A549 (cell line): ENCODE results near the gene BANP. TPM values are rescaled to one million over a fixed set of nuclear protein-coding genes. Genes with fewer than 3 reads are reported as not detected.
A peak's percentile ranks its signal among the peaks of the same experiment; 100 is the strongest.

Source experiments
- ATAC-seq, 2 experiments: fragments of 200-7000 bp in 1 of 2; fragments of >200 bp in 1 of 2; cut with Nextera tagmentation in 1 of 2; cut with Tn5 transposase in 1 of 2; 3 replicates each; pipeline versions ENCODE4 v1.8.0 to v1.9.1; 2018 to 2020; ENCODE audit warnings: mild to moderate bottlenecking in 1 of 2, moderate library complexity in 1 of 2
- CTCF ChIA-PET: fragments of 300-600 bp; sonication (Branson Sonifier 250); formaldehyde crosslinking; extraction: SDS; loops from one replicate; lab custom pipeline; 2021; ENCODE audit warnings: antibody characterized with exemption, inconsistent platforms; lab: Yijun Ruan, JAX
- POLR2A ChIA-PET: fragments of 350-600 bp; formaldehyde crosslinking; extraction: SDS; loops from one replicate; lab custom pipeline; 2021; ENCODE audit warnings: antibody characterized with exemption, inconsistent platforms; lab: Yijun Ruan, JAX
- DNase-seq, 2 experiments: peaks; one replicate each; pipeline versions ENCODE4 v3.0.0 to v3.0.0-alpha.2; 2011 to 2016; ENCODE audit warnings: low read depth in 1 of 2, low spot score in 1 of 2
- FAIRE-seq: peaks from 2 replicates; lab custom pipeline; 2011; peaks lifted over from hg19 to GRCh38; lab: Jason Lieb, UNC
- H3K27ac ChIP-seq, 2 experiments: fragments of >200 bp; sonication (Bioruptor Twin); formaldehyde crosslinking; 3 replicates each; pipeline ENCODE4 v1.5.1; 2016 to 2017
- H3K4me1 ChIP-seq: fragments of >200 bp; sonication (Bioruptor Twin); formaldehyde crosslinking; 3 replicates; pipeline ENCODE4 v1.6.1; 2016
- H3K4me2 ChIP-seq: fragments of >200 bp; sonication (Bioruptor Twin); formaldehyde crosslinking; 3 replicates; pipeline ENCODE4 v1.6.1; 2016
- H3K4me3 ChIP-seq: fragments of >200 bp; sonication (Bioruptor Twin); formaldehyde crosslinking; 3 replicates; pipeline ENCODE4 v1.5.1; 2016
- H3K9me3 ChIP-seq: fragments of >200 bp; sonication (Bioruptor Twin); formaldehyde crosslinking; 3 replicates; pipeline ENCODE4 v1.6.1; 2016
- CBX8 ChIP-seq: fragments of 200-600 bp; sonication (generic); IDR thresholded peaks from 2 replicates; pipeline ENCODE4 v1.6.1; 2016
- CHD2 ChIP-seq: fragments of 150-350 bp; IDR thresholded peaks from 2 replicates; pipeline ENCODE4 v1.6.1; 2014; ENCODE audit warnings: low read length; ENCODE audit not compliant: partially characterized antibody
- CHD4 ChIP-seq: fragments of 200-600 bp; sonication (generic); IDR thresholded peaks from 2 replicates; pipeline ENCODE4 v1.6.1; 2016; ENCODE audit warnings: antibody characterized with exemption, mild to moderate bottlenecking, borderline replicate concordance
- EHF ChIP-seq: fragments of 250-450 bp; sonication (Bioruptor Pico); IDR thresholded peaks from 2 replicates; pipeline ENCODE4 v1.5.0; 2020; ENCODE audit warnings: mild to moderate bottlenecking
- EHMT2 ChIP-seq: fragments of 200-600 bp; sonication (generic); IDR thresholded peaks from 2 replicates; pipeline ENCODE4 v1.6.1; 2016; ENCODE audit warnings: antibody characterized with exemption, low read depth, mild to moderate bottlenecking, moderate library complexity
- FOSB ChIP-seq: fragments of 250-450 bp; sonication (Bioruptor Pico); IDR thresholded peaks from 2 replicates; pipeline ENCODE4 v1.5.0; 2020; ENCODE audit warnings: mild to moderate bottlenecking, moderate library complexity
- FOSL2 ChIP-seq, 2 experiments: fragments of 450-650 bp in 1 of 2; fragments of >200 bp in 1 of 2; sonication (Bioruptor Twin) in 1 of 2; formaldehyde crosslinking; IDR thresholded peaks; 2 replicates each; pipeline versions ENCODE4 v1.5.0 to v1.6.1; 2016 to 2020; ENCODE audit warnings: mild to moderate bottlenecking in 1 of 2, moderate library complexity in 1 of 2
- FOXS1 ChIP-seq: fragments of 250-450 bp; sonication (Bioruptor Pico); IDR thresholded peaks from 2 replicates; pipeline ENCODE4 v1.5.0; 2020; ENCODE audit warnings: mild to moderate bottlenecking, moderate library complexity
- HOXA7 ChIP-seq: fragments of 250-450 bp; sonication (Bioruptor Pico); IDR thresholded peaks from 2 replicates; pipeline ENCODE4 v1.5.0; 2020; ENCODE audit warnings: mild to moderate bottlenecking, moderate library complexity
- HOXB13 ChIP-seq: fragments of 250-450 bp; sonication (Bioruptor Pico); IDR thresholded peaks from 2 replicates; pipeline ENCODE4 v1.5.0; 2020; ENCODE audit warnings: low read depth, mild to moderate bottlenecking, moderate library complexity
- JUNB ChIP-seq: fragments of >200 bp; sonication (Bioruptor Twin); formaldehyde crosslinking; IDR thresholded peaks from 2 replicates; pipeline ENCODE4 v1.6.1; 2016
- MAFK ChIP-seq: fragments of 450-650 bp; IDR thresholded peaks from 2 replicates; pipeline ENCODE4 v1.6.1; 2014; ENCODE audit not compliant: partially characterized antibody
- NFE2L2 ChIP-seq: fragments of 150-350 bp; conservative IDR thresholded peaks from 2 replicates; pipeline ENCODE4 v1.6.1; 2014; ENCODE audit warnings: low read length
- PHF8 ChIP-seq: fragments of 200-600 bp; sonication (generic); IDR thresholded peaks from 2 replicates; pipeline ENCODE4 v1.6.1; 2016; ENCODE audit warnings: low read depth, mild to moderate bottlenecking, antibody characterized with exemption, moderate library complexity, borderline replicate concordance
- RARB ChIP-seq: fragments of 250-450 bp; sonication (Bioruptor Pico); IDR thresholded peaks from 2 replicates; pipeline ENCODE4 v1.8.0; 2021; ENCODE audit warnings: mild to moderate bottlenecking, moderate library complexity
- RCOR1 ChIP-seq: fragments of 150-350 bp; IDR thresholded peaks from 2 replicates; pipeline ENCODE4 v1.6.1; 2014; ENCODE audit warnings: antibody characterized with exemption, low read length, low read depth
- SMC3 ChIP-seq: fragments of >200 bp; sonication (Bioruptor Twin); formaldehyde crosslinking; IDR thresholded peaks from 3 replicates; pipeline ENCODE4 v1.6.1; 2018; ENCODE audit warnings: inconsistent platforms
- TFCP2L1 ChIP-seq: fragments of 250-450 bp; sonication (Bioruptor Pico); IDR thresholded peaks from 2 replicates; pipeline ENCODE4 v1.5.0; 2021; ENCODE audit warnings: mild to moderate bottlenecking
- whole genome bisulfite sequencing: methylation state at CpG from one replicate; pipeline ENCODE4 v1.1.6; 2017; ENCODE audit errors: missing lambda C conversion rate; 5-methylcytosine and 5-hydroxymethylcytosine counted together
- polyA plus RNA-seq, 4 experiments: library from polyadenylated mRNA; depleted of rRNA in 3 of 4; stranded (reverse); fragments of >200 nt; fragmentation: RNase III in 1 of 4; extraction: RNeasy Plus Mini Kit Qiagen cat#74134 plus additional on column Dnase treatment in 1 of 4; gene quantifications; 2 replicates in 3 of 4; 3 replicates in 1 of 4; pipeline ENCODE4 v1.2.3, GENCODE V29; 2011 to 2017
- TF ChIP-seq, protein P1 (sequence below): IDR thresholded peaks from 2 replicates; pipeline ENCODE4 v1.6.1; 2012; ENCODE audit warnings: low read depth, borderline replicate concordance
- TF ChIP-seq, protein P2 (sequence below): fragments of >200 bp; sonication (Bioruptor Twin); formaldehyde crosslinking; IDR thresholded peaks from 3 replicates; pipeline ENCODE4 v1.5.1; 2016
- TF ChIP-seq, protein P3 (sequence below): fragments of 450-650 bp; IDR thresholded peaks from 2 replicates; pipeline ENCODE4 v1.6.1; 2014; ENCODE audit warnings: antibody characterized with exemption
- TF ChIP-seq, protein P4 (sequence below): fragments of >200 bp; sonication (Bioruptor Twin); formaldehyde crosslinking; IDR thresholded peaks from 3 replicates; pipeline ENCODE4 v1.6.1; 2016
- TF ChIP-seq, protein P5 (sequence below): fragments of 250-450 bp; sonication (Bioruptor Pico); IDR thresholded peaks from 2 replicates; pipeline ENCODE4 v1.5.0; 2020; ENCODE audit warnings: low read depth, mild to moderate bottlenecking, moderate library complexity

BANP gene
- polyA plus RNA-seq, 2 of the 4 experiments (the other 2 are of a cell fraction) = 17.1 to 17.2 TPM

DNA sequence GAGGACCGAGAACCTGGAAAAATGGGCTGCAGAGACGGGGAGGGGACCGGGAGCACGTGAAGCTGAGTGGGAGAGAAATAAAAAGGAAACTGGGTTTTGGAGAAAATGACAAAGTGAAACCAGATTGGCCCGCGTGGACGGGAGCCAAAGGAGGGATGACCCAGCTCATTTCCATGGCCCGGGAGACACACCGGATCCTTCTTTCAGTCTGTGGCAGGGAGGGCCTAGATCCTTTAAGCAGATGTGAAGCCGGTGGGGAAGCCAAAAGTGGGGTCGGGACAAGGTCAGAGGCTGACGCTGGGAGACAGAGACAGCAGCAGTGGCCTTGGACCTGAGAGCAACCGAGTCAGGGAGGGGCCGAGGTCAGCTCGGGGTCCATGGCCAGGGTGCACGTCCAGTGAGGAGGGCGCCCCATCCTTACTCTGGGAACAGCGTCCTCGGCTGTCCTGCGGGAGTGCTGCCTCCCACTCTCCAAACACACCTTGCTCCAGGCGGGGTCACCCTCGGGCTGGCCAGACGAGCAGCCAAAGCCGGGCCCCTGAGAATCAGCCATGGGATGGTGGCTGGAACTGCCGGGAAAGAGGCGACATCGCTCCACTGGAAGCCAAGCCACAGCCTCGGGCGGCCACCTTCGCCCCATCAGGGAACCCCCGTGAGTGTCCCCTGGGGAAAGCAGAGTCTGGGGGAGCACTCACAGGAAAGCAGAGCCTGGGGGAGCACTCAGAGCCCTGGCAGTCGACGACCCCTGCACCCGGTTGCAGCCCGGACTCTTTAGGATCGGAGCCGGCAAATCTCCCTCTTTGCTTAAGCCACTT, 32.2 kb upstream of the BANP start:
- ChIA-PET POLR2A (no interaction called here), CTCF (interaction anchor here (0.7 to 2.0 kb wide), 3 partner anchors 8 to 519 kb away, joined by 3 to 5 read pairs (median 3); no protein-coding TSS in a partner anchor)
- H3K4me2 ChIP-seq = no peak overlapping the region
- no peak for TF ChIP-seq SMC3
- TF ChIP-seq FOXS1 (CRISPR knock-in tag) = no peak
- no peak for TF ChIP-seq CHD2
- TF ChIP-seq JUNB = no peak
- H3K27ac ChIP-seq = no peak overlapping the region
- ATAC-seq (no peak), DNase-seq (no peak), FAIRE-seq (no peak)
- no peak overlapping the region for H3K4me3 ChIP-seq
- no peaks in the 10 kb centered on the region for H3K4me1 ChIP-seq
- H3K9me3 ChIP-seq = no peaks in the 10 kb centered on the region
- WGBS = 85% methylated on average over 32 of the region's 37 CpGs

DNA sequence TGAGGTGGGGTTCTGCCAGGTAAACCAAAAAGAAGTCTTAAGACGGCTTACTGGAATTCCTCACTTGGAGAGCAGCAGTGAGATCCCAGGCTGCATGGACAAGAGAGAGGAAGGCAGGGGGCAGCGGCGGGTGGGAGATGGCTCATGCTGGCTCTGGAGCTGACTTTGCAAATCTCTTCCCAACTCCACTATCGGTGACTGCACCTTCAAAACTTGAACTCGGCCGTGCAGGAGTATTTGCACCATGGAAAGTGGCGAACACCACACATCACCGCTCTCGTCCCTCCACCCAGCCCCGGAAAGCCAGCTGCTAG, 31.6 kb upstream of the BANP start:
- DNase-seq = no peak
- no peak for FAIRE-seq
- no peaks in the 10 kb centered on the region for H3K4me1 ChIP-seq
- TF ChIP-seq HOXA7 (CRISPR knock-in tag) = no peak
- no peak for TF ChIP-seq MAFK
- TF ChIP-seq, protein P1, sequence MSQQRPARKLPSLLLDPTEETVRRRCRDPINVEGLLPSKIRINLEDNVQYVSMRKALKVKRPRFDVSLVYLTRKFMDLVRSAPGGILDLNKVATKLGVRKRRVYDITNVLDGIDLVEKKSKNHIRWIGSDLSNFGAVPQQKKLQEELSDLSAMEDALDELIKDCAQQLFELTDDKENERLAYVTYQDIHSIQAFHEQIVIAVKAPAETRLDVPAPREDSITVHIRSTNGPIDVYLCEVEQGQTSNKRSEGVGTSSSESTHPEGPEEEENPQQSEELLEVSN = no peak
- no peak for TF ChIP-seq FOSL2 (IDR thresholded peaks at IDR 0.05)
- TF ChIP-seq FOSL2 (CRISPR knock-in tag; IDR thresholded peaks at IDR 0.05) = no peak
- TF ChIP-seq, protein P2, sequence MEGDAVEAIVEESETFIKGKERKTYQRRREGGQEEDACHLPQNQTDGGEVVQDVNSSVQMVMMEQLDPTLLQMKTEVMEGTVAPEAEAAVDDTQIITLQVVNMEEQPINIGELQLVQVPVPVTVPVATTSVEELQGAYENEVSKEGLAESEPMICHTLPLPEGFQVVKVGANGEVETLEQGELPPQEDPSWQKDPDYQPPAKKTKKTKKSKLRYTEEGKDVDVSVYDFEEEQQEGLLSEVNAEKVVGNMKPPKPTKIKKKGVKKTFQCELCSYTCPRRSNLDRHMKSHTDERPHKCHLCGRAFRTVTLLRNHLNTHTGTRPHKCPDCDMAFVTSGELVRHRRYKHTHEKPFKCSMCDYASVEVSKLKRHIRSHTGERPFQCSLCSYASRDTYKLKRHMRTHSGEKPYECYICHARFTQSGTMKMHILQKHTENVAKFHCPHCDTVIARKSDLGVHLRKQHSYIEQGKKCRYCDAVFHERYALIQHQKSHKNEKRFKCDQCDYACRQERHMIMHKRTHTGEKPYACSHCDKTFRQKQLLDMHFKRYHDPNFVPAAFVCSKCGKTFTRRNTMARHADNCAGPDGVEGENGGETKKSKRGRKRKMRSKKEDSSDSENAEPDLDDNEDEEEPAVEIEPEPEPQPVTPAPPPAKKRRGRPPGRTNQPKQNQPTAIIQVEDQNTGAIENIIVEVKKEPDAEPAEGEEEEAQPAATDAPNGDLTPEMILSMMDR = no peak
- H3K4me2 ChIP-seq = no peak overlapping the region
- H3K4me3 ChIP-seq = no peak overlapping the region
- H3K27ac ChIP-seq = no peak overlapping the region
- 0 out of 6 replicates have a peak, but pooled peaks of 1 of the 2 experiments have one; percentile 19 for ATAC-seq
- WGBS = 82% methylated on average over 10 of the region's 10 CpGs
- CTCF ChIA-PET = interaction anchor here (0.7 kb wide), 1 partner anchor 519 kb away, joined by 3 read pairs; no protein-coding TSS in a partner anchor
- POLR2A ChIA-PET = no interaction called here
- no peaks in the 10 kb centered on the region for H3K9me3 ChIP-seq

DNA sequence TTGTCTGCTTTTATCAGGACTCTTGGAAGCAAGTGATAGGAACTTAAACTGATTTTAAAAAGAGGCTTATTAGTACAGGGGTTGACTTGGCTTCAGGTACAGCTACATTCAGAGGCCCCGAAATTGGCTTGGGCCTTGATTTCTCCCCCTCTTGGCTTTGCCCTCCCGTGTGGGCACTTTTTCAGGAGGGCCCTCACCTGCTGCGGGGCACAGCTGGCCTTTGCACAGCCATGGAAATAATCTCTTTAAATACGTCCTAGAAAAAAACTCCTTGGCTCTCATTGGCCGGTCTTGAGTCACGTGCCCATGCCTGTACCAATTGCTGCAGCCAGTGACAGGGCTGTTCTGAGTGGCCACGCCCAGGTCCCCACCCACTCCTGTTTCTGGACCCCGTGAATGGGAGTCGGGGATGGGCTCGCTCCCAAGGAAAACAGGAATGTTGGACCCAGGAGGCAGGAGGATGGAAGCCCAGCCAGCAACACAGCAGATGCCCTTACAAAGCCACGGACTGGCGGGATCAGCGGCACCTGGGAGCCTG, 29.9 kb upstream of the BANP start:
- Histone ChIP-seq H3K4me2 (no peak overlapping the region), H3K4me1 (no peaks in the 10 kb centered on the region), H3K4me3 (no peak overlapping the region), H3K9me3 (no peaks in the 10 kb centered on the region), H3K27ac (no peak overlapping the region)
- POLR2A ChIA-PET = no interaction called here
- no peak for DNase-seq
- TF ChIP-seq FOSB (CRISPR knock-in tag) (no peak), CHD4 (no peak)
- TF ChIP-seq, protein P3, sequence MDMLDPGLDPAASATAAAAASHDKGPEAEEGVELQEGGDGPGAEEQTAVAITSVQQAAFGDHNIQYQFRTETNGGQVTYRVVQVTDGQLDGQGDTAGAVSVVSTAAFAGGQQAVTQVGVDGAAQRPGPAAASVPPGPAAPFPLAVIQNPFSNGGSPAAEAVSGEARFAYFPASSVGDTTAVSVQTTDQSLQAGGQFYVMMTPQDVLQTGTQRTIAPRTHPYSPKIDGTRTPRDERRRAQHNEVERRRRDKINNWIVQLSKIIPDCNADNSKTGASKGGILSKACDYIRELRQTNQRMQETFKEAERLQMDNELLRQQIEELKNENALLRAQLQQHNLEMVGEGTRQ = peak; percentile 69
- WGBS = 58% methylated on average over 13 of the region's 13 CpGs
- CTCF ChIA-PET = no interaction called here
- ATAC-seq = peak in 1 of 2 experiments; percentile 70; a peak in 3 of 6 replicates
- no peak for FAIRE-seq

DNA sequence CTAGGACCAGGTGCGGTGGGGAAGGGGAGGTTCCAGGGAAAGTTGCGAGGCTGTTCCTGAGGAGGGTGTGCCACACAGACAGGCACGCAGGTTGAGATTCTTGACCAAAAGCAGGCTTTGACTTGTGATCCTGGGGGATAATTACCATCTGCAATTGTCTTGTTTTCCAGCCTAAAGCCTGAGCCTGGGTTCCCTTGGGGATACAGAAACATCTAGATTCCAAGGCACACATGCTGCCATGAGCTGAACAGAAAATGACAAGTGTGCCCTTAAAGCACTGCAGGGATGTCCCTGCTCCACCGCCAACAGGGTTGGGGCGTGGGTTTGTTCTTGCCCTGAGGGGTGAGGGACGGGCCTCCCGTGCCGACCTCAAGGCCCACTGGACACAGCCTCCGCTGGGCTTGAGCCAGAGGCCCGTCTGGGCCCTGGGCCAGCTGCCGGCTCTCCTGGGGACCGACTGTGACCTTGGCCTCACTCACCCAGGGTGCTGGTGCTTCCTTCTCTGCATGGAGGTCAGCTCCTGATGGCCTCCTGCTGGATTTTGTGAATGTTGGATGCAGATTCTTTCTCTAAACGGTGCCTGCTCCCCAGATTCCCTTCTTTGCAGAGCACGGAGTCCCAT, 28.9 kb upstream of the BANP start:
- ATAC-seq = no peak
- Histone ChIP-seq H3K9me3 (no peaks in the 10 kb centered on the region), H3K4me1 (no peaks in the 10 kb centered on the region), H3K27ac (no peak overlapping the region), H3K4me3 (no peak overlapping the region), H3K4me2 (no peak overlapping the region)
- CTCF ChIA-PET = no interaction called here
- POLR2A ChIA-PET = no interaction called here
- no peak for FAIRE-seq
- 63% methylated on average over 10 of the region's 14 CpGs for WGBS
- no peak for DNase-seq
- TF ChIP-seq TFCP2L1 (CRISPR knock-in tag) (no peak), EHF (CRISPR knock-in tag) (no peak), HOXB13 (CRISPR knock-in tag) (no peak), FOSL2 (IDR thresholded peaks at IDR 0.05) (no peak), FOSL2 (CRISPR knock-in tag; IDR thresholded peaks at IDR 0.05) (no peak), EHMT2 (no peak), NFE2L2 (no peak), PHF8 (no peak), RCOR1 (no peak), CBX8 (no peak), RARB (CRISPR knock-in tag) (no peak), CHD2 (no peak)
- TF ChIP-seq, protein P4, sequence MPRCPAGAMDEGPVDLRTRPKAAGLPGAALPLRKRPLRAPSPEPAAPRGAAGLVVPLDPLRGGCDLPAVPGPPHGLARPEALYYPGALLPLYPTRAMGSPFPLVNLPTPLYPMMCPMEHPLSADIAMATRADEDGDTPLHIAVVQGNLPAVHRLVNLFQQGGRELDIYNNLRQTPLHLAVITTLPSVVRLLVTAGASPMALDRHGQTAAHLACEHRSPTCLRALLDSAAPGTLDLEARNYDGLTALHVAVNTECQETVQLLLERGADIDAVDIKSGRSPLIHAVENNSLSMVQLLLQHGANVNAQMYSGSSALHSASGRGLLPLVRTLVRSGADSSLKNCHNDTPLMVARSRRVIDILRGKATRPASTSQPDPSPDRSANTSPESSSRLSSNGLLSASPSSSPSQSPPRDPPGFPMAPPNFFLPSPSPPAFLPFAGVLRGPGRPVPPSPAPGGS = no peak
- TF ChIP-seq, protein P5, sequence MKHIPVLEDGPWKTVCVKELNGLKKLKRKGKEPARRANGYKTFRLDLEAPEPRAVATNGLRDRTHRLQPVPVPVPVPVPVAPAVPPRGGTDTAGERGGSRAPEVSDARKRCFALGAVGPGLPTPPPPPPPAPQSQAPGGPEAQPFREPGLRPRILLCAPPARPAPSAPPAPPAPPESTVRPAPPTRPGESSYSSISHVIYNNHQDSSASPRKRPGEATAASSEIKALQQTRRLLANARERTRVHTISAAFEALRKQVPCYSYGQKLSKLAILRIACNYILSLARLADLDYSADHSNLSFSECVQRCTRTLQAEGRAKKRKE = no peak
